GM12873 (cell line): Measurements from ENCODE around the gene SLC25A34.

Experiments
- TF ChIP-seq, protein P1 (sequence below): IDR thresholded peaks from 2 replicates; pipeline ENCODE4 v1.5.1; 2012; ENCODE audit warnings: low read depth, mild to moderate bottlenecking, moderate library complexity, low read length, control low read depth; ENCODE audit not compliant: insufficient read depth; ENCODE audit errors: missing control alignments

The SLC25A34 gene

GRCh38 chr1:15771836-15772515 lies 35.9 kb downstream of the SLC25A34 start:
- TF ChIP-seq, protein P1, sequence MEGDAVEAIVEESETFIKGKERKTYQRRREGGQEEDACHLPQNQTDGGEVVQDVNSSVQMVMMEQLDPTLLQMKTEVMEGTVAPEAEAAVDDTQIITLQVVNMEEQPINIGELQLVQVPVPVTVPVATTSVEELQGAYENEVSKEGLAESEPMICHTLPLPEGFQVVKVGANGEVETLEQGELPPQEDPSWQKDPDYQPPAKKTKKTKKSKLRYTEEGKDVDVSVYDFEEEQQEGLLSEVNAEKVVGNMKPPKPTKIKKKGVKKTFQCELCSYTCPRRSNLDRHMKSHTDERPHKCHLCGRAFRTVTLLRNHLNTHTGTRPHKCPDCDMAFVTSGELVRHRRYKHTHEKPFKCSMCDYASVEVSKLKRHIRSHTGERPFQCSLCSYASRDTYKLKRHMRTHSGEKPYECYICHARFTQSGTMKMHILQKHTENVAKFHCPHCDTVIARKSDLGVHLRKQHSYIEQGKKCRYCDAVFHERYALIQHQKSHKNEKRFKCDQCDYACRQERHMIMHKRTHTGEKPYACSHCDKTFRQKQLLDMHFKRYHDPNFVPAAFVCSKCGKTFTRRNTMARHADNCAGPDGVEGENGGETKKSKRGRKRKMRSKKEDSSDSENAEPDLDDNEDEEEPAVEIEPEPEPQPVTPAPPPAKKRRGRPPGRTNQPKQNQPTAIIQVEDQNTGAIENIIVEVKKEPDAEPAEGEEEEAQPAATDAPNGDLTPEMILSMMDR: no peak

DNA sequence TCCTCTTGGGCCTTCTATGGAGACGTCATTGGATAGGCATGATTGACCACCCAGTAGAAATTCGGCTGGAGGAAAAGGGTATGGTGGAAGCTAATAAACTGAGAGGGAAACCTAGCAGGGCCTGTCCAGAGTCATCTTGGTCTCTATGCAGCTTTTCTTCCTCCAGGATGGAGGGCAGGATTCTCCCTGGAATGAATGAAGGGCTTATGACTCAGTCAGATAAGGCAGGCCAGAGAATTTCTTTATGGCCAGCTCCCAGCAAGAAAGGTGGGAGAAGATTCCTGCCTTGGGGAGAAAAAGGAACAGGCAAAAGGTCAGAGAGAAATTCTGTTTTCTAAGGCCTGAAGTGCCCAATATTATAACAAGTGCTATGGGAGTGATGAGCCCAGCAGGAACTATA lies 39.6 kb downstream of the SLC25A34 start:
- TF ChIP-seq, protein P1: no peak

- TF ChIP-seq, protein P1: no peak
Observed at GRCh38 chr1:15777909-15778707, 42.0 kb downstream of the SLC25A34 start.

DNA sequence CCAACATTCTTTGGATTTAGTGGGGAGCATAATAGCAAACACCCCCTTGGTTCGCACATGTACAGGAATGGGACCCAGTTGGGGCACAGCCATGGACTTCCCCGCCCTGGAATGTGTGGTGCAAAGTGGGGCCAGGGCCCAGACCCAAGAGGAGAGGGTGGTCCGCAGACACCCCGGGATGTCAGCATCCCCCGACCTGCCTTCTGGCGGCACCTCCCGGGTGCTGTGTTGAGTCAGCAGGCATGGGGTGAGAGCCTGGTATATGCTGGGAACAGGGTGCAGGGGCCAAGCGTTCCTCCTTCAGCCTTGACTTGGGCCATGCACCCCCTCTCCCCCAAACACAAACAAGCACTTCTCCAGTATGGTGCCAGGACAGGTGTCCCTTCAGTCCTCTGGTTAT lies 49.6 kb downstream of the SLC25A34 start:
- TF ChIP-seq, protein P1: no peak

GRCh38 chr1:15786581-15786980 lies 50.5 kb downstream of the SLC25A34 start:
- TF ChIP-seq, protein P1: no peak

DNA sequence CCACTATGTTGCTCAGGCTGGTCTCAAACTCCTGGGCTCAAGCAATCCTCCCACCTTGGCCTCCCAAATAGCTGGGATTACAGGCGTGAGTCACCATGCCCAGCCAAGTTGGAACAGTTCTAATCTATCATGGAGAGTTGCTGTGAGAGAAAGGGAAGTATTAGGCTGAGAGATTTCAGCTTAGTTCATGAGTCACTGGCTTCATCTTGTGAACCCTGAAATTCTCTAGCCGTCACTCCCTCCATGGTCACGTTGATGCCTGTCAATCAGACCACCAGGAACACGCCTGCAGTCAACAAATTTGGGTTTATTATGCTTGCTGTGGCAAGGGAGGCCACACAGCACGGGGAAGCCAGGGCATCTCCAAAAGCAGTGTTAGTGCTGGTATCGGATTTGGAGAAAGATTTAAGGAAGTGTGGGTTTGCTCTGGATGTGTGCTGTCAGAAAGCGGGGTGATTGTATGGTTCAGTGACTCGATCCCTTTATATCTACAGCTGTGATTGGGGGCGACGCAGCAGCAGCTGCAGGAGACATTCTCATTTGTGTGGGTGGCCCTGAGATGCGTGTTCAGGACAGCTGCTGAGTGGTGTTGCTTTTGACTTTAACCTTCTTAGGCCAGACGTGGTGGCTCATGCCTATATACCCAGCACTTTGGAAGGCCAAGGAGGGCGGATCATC lies 52.7 kb downstream of the SLC25A34 start:
- TF ChIP-seq, protein P1: no peak
